A549 (cell line): ENCODE results near the gene CATSPER4. TPM values are rescaled to one million over a fixed set of nuclear protein-coding genes. Genes with fewer than 3 reads are reported as not detected.

ENCODE experiments used
- ATAC-seq, 2 experiments: fragments of 200-7000 bp in 1 of 2; fragments of >200 bp in 1 of 2; cut with Nextera tagmentation in 1 of 2; cut with Tn5 transposase in 1 of 2; 3 replicates each; pipeline versions ENCODE4 v1.8.0 to v1.9.1; 2018 to 2020; ENCODE audit warnings: mild to moderate bottlenecking in 1 of 2, moderate library complexity in 1 of 2
- CTCF ChIA-PET: fragments of 300-600 bp; sonication (Branson Sonifier 250); formaldehyde crosslinking; extraction: SDS; loops from one replicate; lab custom pipeline; 2021; ENCODE audit warnings: antibody characterized with exemption, inconsistent platforms; lab: Yijun Ruan, JAX
- POLR2A ChIA-PET: fragments of 350-600 bp; formaldehyde crosslinking; extraction: SDS; loops from one replicate; lab custom pipeline; 2021; ENCODE audit warnings: antibody characterized with exemption, inconsistent platforms; lab: Yijun Ruan, JAX
- DNase-seq, 2 experiments: peaks; one replicate each; pipeline versions ENCODE4 v3.0.0 to v3.0.0-alpha.2; 2011 to 2016; ENCODE audit warnings: low read depth in 1 of 2, low spot score in 1 of 2
- FAIRE-seq: peaks from 2 replicates; lab custom pipeline; 2011; peaks lifted over from hg19 to GRCh38; lab: Jason Lieb, UNC
- H3K27ac ChIP-seq, 2 experiments: fragments of >200 bp; sonication (Bioruptor Twin); formaldehyde crosslinking; 3 replicates each; pipeline ENCODE4 v1.5.1; 2016 to 2017
- H3K4me1 ChIP-seq: fragments of >200 bp; sonication (Bioruptor Twin); formaldehyde crosslinking; 3 replicates; pipeline ENCODE4 v1.6.1; 2016
- H3K4me2 ChIP-seq: fragments of >200 bp; sonication (Bioruptor Twin); formaldehyde crosslinking; 3 replicates; pipeline ENCODE4 v1.6.1; 2016
- H3K4me3 ChIP-seq: fragments of >200 bp; sonication (Bioruptor Twin); formaldehyde crosslinking; 3 replicates; pipeline ENCODE4 v1.5.1; 2016
- H3K9me3 ChIP-seq: fragments of >200 bp; sonication (Bioruptor Twin); formaldehyde crosslinking; 3 replicates; pipeline ENCODE4 v1.6.1; 2016
- EHF ChIP-seq: fragments of 250-450 bp; sonication (Bioruptor Pico); IDR thresholded peaks from 2 replicates; pipeline ENCODE4 v1.5.0; 2020; ENCODE audit warnings: mild to moderate bottlenecking
- ESRRA ChIP-seq: fragments of 150-350 bp; IDR thresholded peaks from 2 replicates; pipeline ENCODE4 v1.6.1; 2014; ENCODE audit warnings: mild to moderate bottlenecking, low read length, borderline replicate concordance
- HDAC2 ChIP-seq: fragments of 200-600 bp; sonication (generic); IDR thresholded peaks from 2 replicates; pipeline ENCODE4 v1.6.1; 2016
- HOXB13 ChIP-seq: fragments of 250-450 bp; sonication (Bioruptor Pico); IDR thresholded peaks from 2 replicates; pipeline ENCODE4 v1.5.0; 2020; ENCODE audit warnings: low read depth, mild to moderate bottlenecking, moderate library complexity
- KDM1A ChIP-seq: fragments of 200-600 bp; sonication (generic); IDR thresholded peaks from 2 replicates; pipeline ENCODE4 v1.6.1; 2016; ENCODE audit warnings: low read depth, mild to moderate bottlenecking
- KDM5A ChIP-seq: fragments of 200-600 bp; sonication (generic); IDR thresholded peaks from 2 replicates; pipeline ENCODE4 v1.6.1; 2016; ENCODE audit warnings: antibody characterized with exemption, mild to moderate bottlenecking
- PHF8 ChIP-seq: fragments of 200-600 bp; sonication (generic); IDR thresholded peaks from 2 replicates; pipeline ENCODE4 v1.6.1; 2016; ENCODE audit warnings: low read depth, mild to moderate bottlenecking, antibody characterized with exemption, moderate library complexity, borderline replicate concordance
- RAD21 ChIP-seq, 2 experiments: fragments of >200 bp in 1 of 2; sonication (Bioruptor Twin) in 1 of 2; formaldehyde crosslinking in 1 of 2; IDR thresholded peaks in 1 of 2; conservative IDR thresholded peaks in 1 of 2; 2 replicates in 1 of 2; 3 replicates in 1 of 2; pipeline ENCODE4 v1.6.1; 2012 to 2018; ENCODE audit warnings: inconsistent platforms in 1 of 2
- SMC3 ChIP-seq: fragments of >200 bp; sonication (Bioruptor Twin); formaldehyde crosslinking; IDR thresholded peaks from 3 replicates; pipeline ENCODE4 v1.6.1; 2018; ENCODE audit warnings: inconsistent platforms
- TP53 ChIP-seq: fragments of 250-450 bp; sonication (Bioruptor Pico); IDR thresholded peaks from 2 replicates; pipeline ENCODE4 v1.5.0; 2021; ENCODE audit warnings: mild to moderate bottlenecking, moderate library complexity
- ZC3H11A ChIP-seq: fragments of 450-650 bp; IDR thresholded peaks from 2 replicates; pipeline ENCODE4 v1.6.1; 2014; ENCODE audit warnings: antibody characterized with exemption, mild to moderate bottlenecking
- ZNF302 ChIP-seq: fragments of 250-450 bp; sonication (Bioruptor Pico); IDR thresholded peaks from 2 replicates; pipeline ENCODE4 v1.9.0; 2021; ENCODE audit warnings: inconsistent platforms, mild to moderate bottlenecking, moderate library complexity
- WGBS: methylation state at CpG from one replicate; pipeline ENCODE4 v1.1.6; 2017; ENCODE audit errors: missing lambda C conversion rate; 5-methylcytosine and 5-hydroxymethylcytosine counted together
- polyA plus RNA-seq, 4 experiments: library from polyadenylated mRNA; depleted of rRNA in 3 of 4; stranded (reverse); fragments of >200 nt; fragmentation: RNase III in 1 of 4; extraction: RNeasy Plus Mini Kit Qiagen cat#74134 plus additional on column Dnase treatment in 1 of 4; gene quantifications; 2 replicates in 3 of 4; 3 replicates in 1 of 4; pipeline ENCODE4 v1.2.3, GENCODE V29; 2011 to 2017
- TF ChIP-seq, protein P1 (sequence below): IDR thresholded peaks from 2 replicates; pipeline ENCODE4 v1.6.1; 2012
- TF ChIP-seq, protein P2 (sequence below): IDR thresholded peaks from 2 replicates; pipeline ENCODE4 v1.6.1; 2012
- TF ChIP-seq, protein P3 (sequence below): fragments of >200 bp; sonication (Bioruptor Twin); formaldehyde crosslinking; IDR thresholded peaks from 3 replicates; pipeline ENCODE4 v1.6.1; 2016
- TF ChIP-seq, protein P4 (sequence below): fragments of 450-650 bp; IDR thresholded peaks from 2 replicates; pipeline ENCODE4 v1.6.1; 2014; ENCODE audit warnings: antibody characterized with exemption
- TF ChIP-seq, protein P5 (sequence below): fragments of >200 bp; sonication (Bioruptor Twin); formaldehyde crosslinking; IDR thresholded peaks from 3 replicates; pipeline ENCODE4 v1.5.1; 2016
- TF ChIP-seq, protein P6 (sequence below): fragments of 250-450 bp; sonication (Bioruptor Pico); IDR thresholded peaks from 2 replicates; pipeline ENCODE4 v1.5.0; 2020; ENCODE audit warnings: low read depth, mild to moderate bottlenecking, moderate library complexity

The CATSPER4 gene
- polyA plus RNA-seq, 2 of the 4 experiments (the other 2 are of a cell fraction) = not detected

DNA sequence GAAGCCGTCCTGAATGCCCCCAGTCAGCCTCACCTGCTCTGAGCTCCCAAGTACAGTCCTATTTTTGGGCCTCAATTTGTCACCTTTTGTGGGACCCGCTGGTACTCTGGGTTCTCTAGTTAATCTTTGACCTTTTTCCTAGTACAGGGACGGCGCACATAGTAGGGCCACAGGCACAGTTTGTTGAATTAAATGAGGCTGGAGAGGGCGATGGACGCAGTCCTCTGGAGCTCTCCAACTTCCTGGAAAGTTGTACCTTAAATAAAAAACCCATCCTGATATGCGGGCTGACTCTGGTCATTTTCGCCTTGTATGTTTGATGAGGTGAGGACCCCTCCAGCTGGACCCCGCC, 26.7 kb upstream of the CATSPER4 start:
- no peak for DNase-seq
- CTCF ChIA-PET = interaction anchor here (0.6 to 2.3 kb wide), 16 partner anchors 9 to 155 kb away, joined by 3 to 17 read pairs (median 3); partner anchors contain the start of gene CATSPER4
- no peak for ATAC-seq
- POLR2A ChIA-PET = no interaction called here
- no peaks in the 10 kb centered on the region for H3K9me3 ChIP-seq
- 0 out of 3 replicates have a peak, but pooled peaks cover 6% of the 10 kb centered on the region for H3K4me1 ChIP-seq
- H3K4me3 ChIP-seq = peak overlapping the region; percentile 54; the same call in 2 of the 3 replicates
- H3K27ac ChIP-seq = peak overlapping the region; percentile 88 to 89; a peak in 4 of 6 replicates
- WGBS = 81% methylated on average over 8 of the region's 9 CpGs
- TF ChIP-seq, protein P1, sequence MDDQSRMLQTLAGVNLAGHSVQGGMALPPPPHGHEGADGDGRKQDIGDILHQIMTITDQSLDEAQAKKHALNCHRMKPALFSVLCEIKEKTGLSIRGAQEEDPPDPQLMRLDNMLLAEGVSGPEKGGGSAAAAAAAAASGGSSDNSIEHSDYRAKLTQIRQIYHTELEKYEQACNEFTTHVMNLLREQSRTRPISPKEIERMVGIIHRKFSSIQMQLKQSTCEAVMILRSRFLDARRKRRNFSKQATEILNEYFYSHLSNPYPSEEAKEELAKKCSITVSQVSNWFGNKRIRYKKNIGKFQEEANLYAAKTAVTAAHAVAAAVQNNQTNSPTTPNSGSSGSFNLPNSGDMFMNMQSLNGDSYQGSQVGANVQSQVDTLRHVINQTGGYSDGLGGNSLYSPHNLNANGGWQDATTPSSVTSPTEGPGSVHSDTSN = no peak
- TF ChIP-seq TP53 (CRISPR knock-in tag) = no peak
- TF ChIP-seq ESRRA = no peak
- no peak for TF ChIP-seq ZC3H11A
- TF ChIP-seq, protein P2, sequence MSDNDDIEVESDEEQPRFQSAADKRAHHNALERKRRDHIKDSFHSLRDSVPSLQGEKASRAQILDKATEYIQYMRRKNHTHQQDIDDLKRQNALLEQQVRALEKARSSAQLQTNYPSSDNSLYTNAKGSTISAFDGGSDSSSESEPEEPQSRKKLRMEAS = no peak
- no peak for TF ChIP-seq PHF8
- TF ChIP-seq KDM5A = no peak
- TF ChIP-seq KDM1A = no peak
- peak overlapping the region; percentile 84 for H3K4me2 ChIP-seq
- FAIRE-seq = no peak

DNA sequence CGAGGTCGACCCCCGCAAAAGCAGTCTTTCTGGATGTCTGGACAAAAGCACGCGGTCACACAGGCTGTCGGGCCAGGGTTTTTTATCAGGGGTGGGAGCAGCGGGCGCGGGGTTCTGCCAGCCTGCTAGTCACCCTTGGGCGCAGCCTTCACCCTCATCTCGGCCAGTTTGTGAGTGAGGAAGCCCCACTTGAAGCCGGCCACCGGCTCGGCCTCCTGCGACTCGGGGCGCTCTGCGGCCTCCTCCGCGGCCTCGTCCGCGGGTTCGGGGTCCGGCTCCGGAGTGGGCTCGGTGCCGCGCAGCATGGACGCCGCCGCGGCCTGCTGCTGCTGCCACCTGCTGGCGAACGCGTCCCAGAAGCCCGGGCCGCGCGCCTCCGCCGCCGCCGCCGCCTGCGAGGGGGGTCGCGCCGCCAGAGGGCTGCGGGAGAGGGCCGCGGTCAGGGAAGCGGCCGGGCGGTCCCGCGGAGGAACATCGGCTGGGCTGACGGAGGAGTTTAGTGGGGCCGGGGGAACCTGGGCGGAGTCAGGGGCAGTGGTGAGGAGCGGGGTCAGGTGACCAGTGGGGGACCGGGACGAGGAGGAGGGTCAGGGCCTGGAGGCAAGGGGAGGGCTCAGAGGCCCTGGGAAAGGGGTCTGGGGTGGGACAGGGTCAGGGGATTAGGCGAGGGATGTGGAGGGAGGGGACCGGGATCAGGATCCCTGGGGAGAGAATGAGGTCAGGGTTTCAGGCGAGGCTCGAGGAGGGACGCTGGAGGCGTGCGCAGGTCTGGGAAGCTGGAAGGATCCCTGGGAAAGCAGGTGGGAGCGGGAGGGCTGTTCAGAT, 26.2 kb upstream of the CATSPER4 start:
- no peaks in the 10 kb centered on the region for H3K9me3 ChIP-seq
- TF ChIP-seq, protein P3, sequence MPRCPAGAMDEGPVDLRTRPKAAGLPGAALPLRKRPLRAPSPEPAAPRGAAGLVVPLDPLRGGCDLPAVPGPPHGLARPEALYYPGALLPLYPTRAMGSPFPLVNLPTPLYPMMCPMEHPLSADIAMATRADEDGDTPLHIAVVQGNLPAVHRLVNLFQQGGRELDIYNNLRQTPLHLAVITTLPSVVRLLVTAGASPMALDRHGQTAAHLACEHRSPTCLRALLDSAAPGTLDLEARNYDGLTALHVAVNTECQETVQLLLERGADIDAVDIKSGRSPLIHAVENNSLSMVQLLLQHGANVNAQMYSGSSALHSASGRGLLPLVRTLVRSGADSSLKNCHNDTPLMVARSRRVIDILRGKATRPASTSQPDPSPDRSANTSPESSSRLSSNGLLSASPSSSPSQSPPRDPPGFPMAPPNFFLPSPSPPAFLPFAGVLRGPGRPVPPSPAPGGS = no peak
- TF ChIP-seq HDAC2 = no peak
- TF ChIP-seq, protein P4, sequence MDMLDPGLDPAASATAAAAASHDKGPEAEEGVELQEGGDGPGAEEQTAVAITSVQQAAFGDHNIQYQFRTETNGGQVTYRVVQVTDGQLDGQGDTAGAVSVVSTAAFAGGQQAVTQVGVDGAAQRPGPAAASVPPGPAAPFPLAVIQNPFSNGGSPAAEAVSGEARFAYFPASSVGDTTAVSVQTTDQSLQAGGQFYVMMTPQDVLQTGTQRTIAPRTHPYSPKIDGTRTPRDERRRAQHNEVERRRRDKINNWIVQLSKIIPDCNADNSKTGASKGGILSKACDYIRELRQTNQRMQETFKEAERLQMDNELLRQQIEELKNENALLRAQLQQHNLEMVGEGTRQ = peak; percentile 54; the same call in 1 of the 2 replicates
- TF ChIP-seq, protein P5, sequence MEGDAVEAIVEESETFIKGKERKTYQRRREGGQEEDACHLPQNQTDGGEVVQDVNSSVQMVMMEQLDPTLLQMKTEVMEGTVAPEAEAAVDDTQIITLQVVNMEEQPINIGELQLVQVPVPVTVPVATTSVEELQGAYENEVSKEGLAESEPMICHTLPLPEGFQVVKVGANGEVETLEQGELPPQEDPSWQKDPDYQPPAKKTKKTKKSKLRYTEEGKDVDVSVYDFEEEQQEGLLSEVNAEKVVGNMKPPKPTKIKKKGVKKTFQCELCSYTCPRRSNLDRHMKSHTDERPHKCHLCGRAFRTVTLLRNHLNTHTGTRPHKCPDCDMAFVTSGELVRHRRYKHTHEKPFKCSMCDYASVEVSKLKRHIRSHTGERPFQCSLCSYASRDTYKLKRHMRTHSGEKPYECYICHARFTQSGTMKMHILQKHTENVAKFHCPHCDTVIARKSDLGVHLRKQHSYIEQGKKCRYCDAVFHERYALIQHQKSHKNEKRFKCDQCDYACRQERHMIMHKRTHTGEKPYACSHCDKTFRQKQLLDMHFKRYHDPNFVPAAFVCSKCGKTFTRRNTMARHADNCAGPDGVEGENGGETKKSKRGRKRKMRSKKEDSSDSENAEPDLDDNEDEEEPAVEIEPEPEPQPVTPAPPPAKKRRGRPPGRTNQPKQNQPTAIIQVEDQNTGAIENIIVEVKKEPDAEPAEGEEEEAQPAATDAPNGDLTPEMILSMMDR = peak; percentile 81
- no peak for TF ChIP-seq EHF (CRISPR knock-in tag)
- TF ChIP-seq HOXB13 (CRISPR knock-in tag) = no peak
- TF ChIP-seq SMC3 = peak; percentile 64
- no peak for TF ChIP-seq ZNF302 (CRISPR knock-in tag)
- no peak for TF ChIP-seq TP53 (CRISPR knock-in tag)
- TF ChIP-seq, protein P6, sequence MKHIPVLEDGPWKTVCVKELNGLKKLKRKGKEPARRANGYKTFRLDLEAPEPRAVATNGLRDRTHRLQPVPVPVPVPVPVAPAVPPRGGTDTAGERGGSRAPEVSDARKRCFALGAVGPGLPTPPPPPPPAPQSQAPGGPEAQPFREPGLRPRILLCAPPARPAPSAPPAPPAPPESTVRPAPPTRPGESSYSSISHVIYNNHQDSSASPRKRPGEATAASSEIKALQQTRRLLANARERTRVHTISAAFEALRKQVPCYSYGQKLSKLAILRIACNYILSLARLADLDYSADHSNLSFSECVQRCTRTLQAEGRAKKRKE (CRISPR knock-in tag) = no peak
- peak in 1 of 2 experiments; percentile 52; a peak in 3 of 5 replicates for TF ChIP-seq RAD21 (conservative IDR thresholded peaks at IDR 0.05 in 1 of 2, IDR thresholded peaks at IDR 0.05 in 1 of 2)
- H3K27ac ChIP-seq = peak overlapping the region; percentile 88 to 89
- H3K4me1 ChIP-seq = 0 out of 3 replicates have a peak, but pooled peaks cover 6% of the 10 kb centered on the region
- peak overlapping the region; percentile 54 for H3K4me3 ChIP-seq
- CTCF ChIA-PET = interaction anchor here (0.6 to 2.3 kb wide), 18 partner anchors 8 to 129 kb away, joined by 3 to 17 read pairs (median 3); partner anchors contain the start of genes CATSPER4 and CEP85
- peak overlapping the region; percentile 84 for H3K4me2 ChIP-seq
- POLR2A ChIA-PET = no interaction called here
- WGBS = 36% methylated on average over 13 of the region's 72 CpGs
- peak; percentile 25 to 50 for DNase-seq
- peak; percentile 61 to 74 for ATAC-seq
- FAIRE-seq = no peak
